Smooth muscle cell (in vitro differentiated cells): ENCODE measurements around the gene GABRB1. TPM values are rescaled to one million over a fixed set of nuclear protein-coding genes. Genes with fewer than 3 reads are reported as not detected.

ENCODE experiments used
- DNase-seq: peaks from one replicate; lab custom pipeline; 2025; ENCODE audit not compliant: unreplicated experiment; lab: John Stamatoyannopoulos, UW
- H2AFZ ChIP-seq: fragments of 200-600 bp; sonication (generic); 2 replicates; pipeline ENCODE4 v1.6.0; 2016; ENCODE audit warnings: antibody characterized with exemption, low read depth, mild to moderate bottlenecking
- H3F3A ChIP-seq: fragments of 200-600 bp; sonication (generic); 2 replicates; pipeline ENCODE4 v1.6.0; 2017; ENCODE audit warnings: antibody characterized with exemption, low read depth
- H3K27ac ChIP-seq: fragments of 200-600 bp; sonication (generic); 2 replicates; pipeline ENCODE4 v1.5.1; 2016; ENCODE audit warnings: low read depth, mild to moderate bottlenecking
- H3K27me3 ChIP-seq: fragments of 200-600 bp; sonication (generic); 2 replicates; pipeline ENCODE4 v1.6.1; 2016; ENCODE audit warnings: low read depth, mild to moderate bottlenecking
- H3K36me3 ChIP-seq: fragments of 200-600 bp; sonication (generic); 2 replicates; pipeline ENCODE4 v1.5.1; 2016; ENCODE audit warnings: low read depth
- H3K4me1 ChIP-seq: fragments of 200-600 bp; sonication (generic); 2 replicates; pipeline ENCODE4 v1.5.1; 2016; ENCODE audit warnings: low read depth
- H3K4me2 ChIP-seq: fragments of 200-600 bp; sonication (generic); 2 replicates; pipeline ENCODE4 v1.6.0; 2016; ENCODE audit warnings: mild to moderate bottlenecking
- H3K4me3 ChIP-seq: fragments of 200-600 bp; sonication (generic); 2 replicates; pipeline ENCODE4 v1.5.1; 2016; ENCODE audit warnings: mild to moderate bottlenecking
- H3K79me2 ChIP-seq: fragments of 200-600 bp; sonication (generic); 2 replicates; pipeline ENCODE4 v1.6.0; 2016; ENCODE audit warnings: low read depth, mild to moderate bottlenecking
- H3K9ac ChIP-seq: fragments of 200-600 bp; sonication (generic); 2 replicates; pipeline ENCODE4 v1.6.0; 2016; ENCODE audit warnings: low read depth
- H3K9me3 ChIP-seq: fragments of 200-600 bp; sonication (generic); replicated peaks from 2 replicates; pipeline ENCODE4 v1.5.1; 2016; ENCODE audit warnings: low read depth
- H4K20me1 ChIP-seq: fragments of 200-600 bp; sonication (generic); 2 replicates; pipeline ENCODE4 v1.6.0; 2016; ENCODE audit warnings: low read depth
- CTCF ChIP-seq: fragments of 200-600 bp; sonication (generic); IDR thresholded peaks from 2 replicates; pipeline ENCODE4 v1.5.1; 2017; ENCODE audit warnings: borderline replicate concordance, mild to moderate bottlenecking, antibody characterized with exemption; ENCODE audit not compliant: insufficient read depth, poor library complexity, severe bottlenecking
- WGBS: methylation state at CpG from one replicate; pipeline ENCODE4 v1.1.7; 2016; ENCODE audit warnings: low lambda C conversion rate; 5-methylcytosine and 5-hydroxymethylcytosine counted together
- polyA plus RNA-seq: library from polyadenylated mRNA; unstranded; fragments of >200 nt; fragmentation: Nextera tagmentation; extraction: Ambion mirVana; gene quantifications from 2 replicates; pipeline ENCODE4 v1.2.1, GENCODE V29; 2016
- total RNA-seq: library from RNA; depleted of rRNA; stranded (reverse); fragments of >200 nt; gene quantifications from 2 replicates; pipeline ENCODE4 v1.2.3, GENCODE V29; 2014

The GABRB1 gene
- total and polyA plus RNA-seq, 2 experiments from 2014 or later = 0.22 TPM; not detected in 1

GRCh38 chr4:47198791-47199190 is 167.4 kb downstream of the GABRB1 start:
- Histone ChIP-seq H3K27ac (no peak overlapping the region), H2AFZ (no peak overlapping the region), H3K9ac (no peak overlapping the region), H3K4me3 (no peak overlapping the region), H3K4me2 (no peak overlapping the region), H3K9me3 (no peaks in the 10 kb centered on the region), H4K20me1 (no peaks in the 10 kb centered on the region), H3F3A (no peaks in the 10 kb centered on the region), H3K27me3 (no peaks in the 10 kb centered on the region), H3K79me2 (no peaks in the 10 kb centered on the region), H3K36me3 (no peaks in the 10 kb centered on the region), H3K4me1 (no peaks in the 10 kb centered on the region)
- DNase-seq = no peak
- whole genome bisulfite sequencing = 62% methylated on average over 5 of the region's 5 CpGs
- no peak for TF ChIP-seq CTCF

- no peak overlapping the region for H3K9ac ChIP-seq
- no peaks in the 10 kb centered on the region for H3K79me2 ChIP-seq
- WGBS = 84% methylated on average over 2 of the region's 2 CpGs
- no peak overlapping the region for H3K27ac ChIP-seq
- no peak overlapping the region for H3K4me2 ChIP-seq
- no peak overlapping the region for H2AFZ ChIP-seq
- H3K27me3 ChIP-seq = no peaks in the 10 kb centered on the region
- H3F3A ChIP-seq = no peaks in the 10 kb centered on the region
- H3K9me3 ChIP-seq = no peaks in the 10 kb centered on the region
- H3K36me3 ChIP-seq = no peaks in the 10 kb centered on the region
- H4K20me1 ChIP-seq = no peaks in the 10 kb centered on the region
- no peaks in the 10 kb centered on the region for H3K4me1 ChIP-seq
- DNase-seq = no peak
- H3K4me3 ChIP-seq = no peak overlapping the region
- no peak for TF ChIP-seq CTCF
Observed at GRCh38 chr4:47203593-47203992, 172.2 kb downstream of the GABRB1 start.

GRCh38 chr4:47207555-47207954 is 176.2 kb downstream of the GABRB1 start:
- 86% methylated on average over 1 of the region's 1 CpG for WGBS
- no peak overlapping the region for H3K4me2 ChIP-seq
- no peak overlapping the region for H2AFZ ChIP-seq
- H3F3A ChIP-seq = no peaks in the 10 kb centered on the region
- no peaks in the 10 kb centered on the region for H4K20me1 ChIP-seq
- no peak for DNase-seq
- H3K79me2 ChIP-seq = no peaks in the 10 kb centered on the region
- TF ChIP-seq CTCF = no peak
- no peak overlapping the region for H3K4me3 ChIP-seq
- H3K9me3 ChIP-seq = no peaks in the 10 kb centered on the region
- no peaks in the 10 kb centered on the region for H3K36me3 ChIP-seq
- H3K27ac ChIP-seq = no peak overlapping the region
- H3K27me3 ChIP-seq = no peaks in the 10 kb centered on the region
- no peak overlapping the region for H3K9ac ChIP-seq
- no peaks in the 10 kb centered on the region for H3K4me1 ChIP-seq

GRCh38 chr4:47209833-47210232 is 178.5 kb downstream of the GABRB1 start:
- no peak for DNase-seq
- Histone ChIP-seq H3K36me3 (no peaks in the 10 kb centered on the region), H3K9me3 (no peaks in the 10 kb centered on the region), H3K9ac (no peak overlapping the region), H3K27me3 (no peaks in the 10 kb centered on the region), H3K4me3 (no peak overlapping the region), H2AFZ (peak overlapping the region; percentile 4), H3K79me2 (no peaks in the 10 kb centered on the region), H3K27ac (peak overlapping the region; percentile 95), H3K4me2 (peak overlapping the region; percentile 46), H3K4me1 (peaks cover 5% of the 10 kb centered on the region), H3F3A (peaks cover 4% of the 10 kb centered on the region), H4K20me1 (no peaks in the 10 kb centered on the region)
- 7% methylated on average over 1 of the region's 1 CpG for WGBS
- no peak for TF ChIP-seq CTCF
